H1 (cell line): ENCODE measurements around the gene CAMSAP3. TPM values are rescaled to one million over a fixed set of nuclear protein-coding genes. Genes with fewer than 3 reads are reported as not detected.

ENCODE experiments used
- CHD7 ChIP-seq: fragments of 300-600 bp; sonication (generic); IDR thresholded peaks from 2 replicates; pipeline ENCODE4 v1.7.1; 2012; ENCODE audit warnings: low read length, moderate library complexity, mild to moderate bottlenecking, inconsistent platforms; ENCODE audit not compliant: insufficient replicate concordance
- FOSL1 ChIP-seq: IDR thresholded peaks from 2 replicates; pipeline ENCODE4 v1.6.1; 2011; ENCODE audit warnings: mild to moderate bottlenecking, low read depth, low read length, moderate library complexity; ENCODE audit not compliant: insufficient read depth
- KDM5A ChIP-seq: fragments of 200-600 bp; IDR thresholded peaks from 2 replicates; pipeline ENCODE4 v1.7.1; 2012; ENCODE audit warnings: mild to moderate bottlenecking, low read length, inconsistent platforms, mixed read lengths
- RBBP5 ChIP-seq: IDR thresholded peaks from 2 replicates; pipeline ENCODE4 v1.7.1; 2012; ENCODE audit warnings: low read depth, mild to moderate bottlenecking, inconsistent platforms, low read length, moderate library complexity, borderline replicate concordance
- SAP30 ChIP-seq: fragments of 300-600 bp; sonication (generic); IDR thresholded peaks from 2 replicates; pipeline ENCODE4 v1.7.1; 2012; ENCODE audit warnings: low read length, moderate library complexity, mild to moderate bottlenecking, inconsistent platforms; ENCODE audit not compliant: insufficient read depth, insufficient replicate concordance
- TAF7 ChIP-seq: optimal IDR thresholded peaks from 2 replicates; pipeline ENCODE3; 2011; ENCODE audit warnings: low read depth, mild to moderate bottlenecking, inconsistent platforms, low read length, moderate library complexity, borderline replicate concordance
- TBP ChIP-seq: IDR thresholded peaks from 2 replicates; pipeline ENCODE4 v1.6.1; 2011; ENCODE audit warnings: low read depth, low read length, improper control_type of control experiment
- USF2 ChIP-seq: IDR thresholded peaks from 2 replicates; pipeline ENCODE4 v1.6.1; 2011; ENCODE audit warnings: low read length, improper control_type of control experiment
- polyA plus RNA-seq, 7 experiments: library from polyadenylated mRNA; depleted of rRNA in 3 of 7; stranded (reverse) in 5 of 7; unstranded in 2 of 7; fragments of >200 nt in 5 of 7; fragments of 200-250 nt in 2 of 7; gene quantifications; 1 replicate in 5 of 7; 2 replicates in 1 of 7; 4 replicates in 1 of 7; pipeline versions ENCODE4 v1.2.1 to v1.2.3, GENCODE V29; 2011 to 2013; ENCODE audit warnings: missing spikeins in 2 of 7, mixed read lengths in 2 of 7
- total RNA-seq: library from RNA; stranded (reverse); fragmentation: NEBNext Ultra II Directional; extraction: Animal tissue kit (Norgen Biotek cat#: 25700); gene quantifications from 2 replicates; pipeline ENCODE4 v1.2.1, GENCODE V29; 2021

Gene CAMSAP3
- total and polyA plus RNA-seq, 2 of the 8 experiments (the other 6 are each of a cell fraction or from before 2014, with no cell fraction given) = 11.4 to 30.4 TPM

GRCh38 chr19:7636317-7636690 lies 40.6 kb downstream of the CAMSAP3 start (continued):
- TF ChIP-seq CHD7 = no peak
- no peak for TF ChIP-seq KDM5A
- TF ChIP-seq RBBP5 = no peak
- TF ChIP-seq FOSL1 = no peak
- no peak for TF ChIP-seq USF2
- TF ChIP-seq TAF7 = no peak
- TF ChIP-seq SAP30 = no peak
- TF ChIP-seq TBP = no peak
